IPS-11a (cell line): ENCODE measurements around the gene NID1.
A peak's percentile ranks its signal among the peaks of the same experiment; 100 is the strongest.
"Not testable (repeated sequence)": the region's sequence is repeated elsewhere in the genome, so short reads cannot be mapped to it uniquely, and the experiment has no call there.

Source experiments
- H3K4me3 ChIP-seq: one replicate; pipeline ENCODE4 v1.5.1; 2013; ENCODE audit warnings: low read depth, low read length, control low read depth

The NID1 gene

GRCh38 chr1:235971571-235972310 is 93.1 kb downstream of the NID1 start:
- H3K4me3 ChIP-seq: peak overlapping the region; percentile 36

GRCh38 chr1:235971020-235971419 is 93.9 kb downstream of the NID1 start:
- no peak overlapping the region for H3K4me3 ChIP-seq

GRCh38 chr1:235968831-235969230 is 96.1 kb downstream of the NID1 start:
- no peak overlapping the region for H3K4me3 ChIP-seq

- not testable (repeated sequence) for H3K4me3 ChIP-seq
Observed at GRCh38 chr1:235966134-235966533, 98.8 kb downstream of the NID1 start.

- H3K4me3 ChIP-seq: no peak overlapping the region
Observed at GRCh38 chr1:235960809-235961208, 104.1 kb downstream of the NID1 start.

- no peak overlapping the region for H3K4me3 ChIP-seq
Observed at GRCh38 chr1:235958021-235958420, 106.9 kb downstream of the NID1 start.

GRCh38 chr1:235955777-235956176 is 109.1 kb downstream of the NID1 start:
- no peak overlapping the region for H3K4me3 ChIP-seq

- H3K4me3 ChIP-seq: no peak overlapping the region
Observed at GRCh38 chr1:235954306-235955283, 110.3 kb downstream of the NID1 start.

- no peak overlapping the region for H3K4me3 ChIP-seq
Observed at GRCh38 chr1:235953801-235954200, 111.1 kb downstream of the NID1 start.

GRCh38 chr1:235952950-235953615 is 111.8 kb downstream of the NID1 start:
- H3K4me3 ChIP-seq: no peak overlapping the region

GRCh38 chr1:235951661-235952060 is 113.2 kb downstream of the NID1 start:
- no peak overlapping the region for H3K4me3 ChIP-seq

GRCh38 chr1:235950318-235950717 is 114.6 kb downstream of the NID1 start:
- H3K4me3 ChIP-seq: no peak overlapping the region

GRCh38 chr1:235948774-235949427 is 116.0 kb downstream of the NID1 start:
- no peak overlapping the region for H3K4me3 ChIP-seq

- no peak overlapping the region for H3K4me3 ChIP-seq
Observed at GRCh38 chr1:235947989-235948388, 116.9 kb downstream of the NID1 start.

GRCh38 chr1:235946571-235946981 is 118.3 kb downstream of the NID1 start:
- no peak overlapping the region for H3K4me3 ChIP-seq

- no peak overlapping the region for H3K4me3 ChIP-seq
Observed at GRCh38 chr1:235945775-235946570, 118.9 kb downstream of the NID1 start.

- no peak overlapping the region for H3K4me3 ChIP-seq
Observed at GRCh38 chr1:235943581-235944114, 121.2 kb downstream of the NID1 start.

- H3K4me3 ChIP-seq: no peak overlapping the region
Observed at GRCh38 chr1:235942979-235943575, 121.8 kb downstream of the NID1 start.

GRCh38 chr1:235942625-235942934 is 122.3 kb downstream of the NID1 start:
- H3K4me3 ChIP-seq: no peak overlapping the region
